Activated T-helper 17 cell treated with anti-CD3 and anti-CD28 coated beads, Interleukin-2, amount 50 U/mL, for 72 hours (primary cell): ENCODE measurements around the gene RBMS3. TPM values are rescaled to one million over a fixed set of nuclear protein-coding genes. Genes with fewer than 3 reads are reported as not detected.

Experiments used
- ATAC-seq: fragments of 150-1000 bp; cut with Tn5 transposase; replicated peaks from 2 replicates; pipeline ENCODE4 v1.10.0; 2021; ENCODE audit warnings: mild to moderate bottlenecking, moderate library complexity
- H3K27ac Mint-ChIP-seq: one replicate; pipeline ENCODE4 v1.8.0; 2022; ENCODE audit warnings: mixed read lengths
- H3K27me3 Mint-ChIP-seq: one replicate; pipeline ENCODE4 v1.8.0; 2022; ENCODE audit warnings: mixed read lengths
- H3K36me3 Mint-ChIP-seq: one replicate; pipeline ENCODE4 v1.8.0; 2022; ENCODE audit warnings: low read depth, mild to moderate bottlenecking, mixed read lengths
- H3K4me1 Mint-ChIP-seq: one replicate; pipeline ENCODE4 v1.8.0; 2022; ENCODE audit warnings: mixed read lengths
- H3K4me3 Mint-ChIP-seq: one replicate; pipeline ENCODE4 v1.8.0; 2022; ENCODE audit warnings: mild to moderate bottlenecking, mixed read lengths
- H3K9me3 Mint-ChIP-seq: one replicate; pipeline ENCODE4 v1.8.0; 2022; ENCODE audit warnings: mixed read lengths
- total RNA-seq, 2 donors: library from RNA; stranded (reverse); gene quantifications; one replicate each; pipeline ENCODE4 v1.2.3, GENCODE V29; 2022

The RBMS3 gene
- total RNA-seq, 2 donors from 2014 or later = 0.37 to 5.8 TPM

DNA sequence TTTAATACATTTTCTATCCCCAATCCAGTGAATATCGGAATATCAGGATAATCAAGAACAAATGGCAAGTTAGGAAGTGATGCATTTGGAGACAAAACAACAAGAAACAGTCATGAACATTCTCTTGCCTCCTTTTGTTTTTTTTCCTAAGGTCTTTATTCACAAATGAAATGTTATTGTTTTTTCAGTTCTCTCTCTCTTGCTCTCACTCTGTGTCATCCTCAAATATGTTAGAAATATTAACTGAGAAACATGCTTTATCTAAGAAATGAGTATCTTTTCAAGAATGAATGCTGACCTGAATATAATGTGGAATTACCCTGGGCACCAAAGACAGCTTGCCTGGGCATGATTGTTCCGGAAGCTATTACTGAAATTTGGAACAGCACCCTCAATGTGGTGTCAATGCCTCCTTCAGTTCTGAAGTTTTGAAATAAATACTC lies 51.3 kb downstream of the RBMS3 start:
- ATAC-seq = no peak
- Mint-ChIP-seq H3K4me1 (no peaks in the 10 kb centered on the region), H3K9me3 (no peaks in the 10 kb centered on the region), H3K27ac (no peak overlapping the region), H3K27me3 (no peaks in the 10 kb centered on the region), H3K4me3 (no peak overlapping the region), H3K36me3 (no peaks in the 10 kb centered on the region)

- H3K27me3 Mint-ChIP-seq = no peaks in the 10 kb centered on the region
- H3K27ac Mint-ChIP-seq = no peak overlapping the region
- ATAC-seq = no peak
- H3K4me1 Mint-ChIP-seq = no peaks in the 10 kb centered on the region
- no peaks in the 10 kb centered on the region for H3K9me3 Mint-ChIP-seq
- H3K4me3 Mint-ChIP-seq = no peak overlapping the region
- H3K36me3 Mint-ChIP-seq = no peaks in the 10 kb centered on the region
Measured at GRCh38 chr3:29333576-29333975, 52.7 kb downstream of the RBMS3 start.

- no peak for ATAC-seq
- H3K4me1 Mint-ChIP-seq = no peaks in the 10 kb centered on the region
- H3K4me3 Mint-ChIP-seq = no peak overlapping the region
- no peak overlapping the region for H3K27ac Mint-ChIP-seq
- no peaks in the 10 kb centered on the region for H3K36me3 Mint-ChIP-seq
- no peaks in the 10 kb centered on the region for H3K27me3 Mint-ChIP-seq
- H3K9me3 Mint-ChIP-seq = no peaks in the 10 kb centered on the region
Measured at GRCh38 chr3:29334706-29335105, 53.8 kb downstream of the RBMS3 start.

- Mint-ChIP-seq H3K4me1 (no peaks in the 10 kb centered on the region), H3K9me3 (no peaks in the 10 kb centered on the region), H3K36me3 (no peaks in the 10 kb centered on the region), H3K4me3 (no peak overlapping the region), H3K27ac (no peak overlapping the region), H3K27me3 (no peaks in the 10 kb centered on the region)
- no peak for ATAC-seq
Measured at GRCh38 chr3:29335438-29335837, 54.6 kb downstream of the RBMS3 start.

DNA sequence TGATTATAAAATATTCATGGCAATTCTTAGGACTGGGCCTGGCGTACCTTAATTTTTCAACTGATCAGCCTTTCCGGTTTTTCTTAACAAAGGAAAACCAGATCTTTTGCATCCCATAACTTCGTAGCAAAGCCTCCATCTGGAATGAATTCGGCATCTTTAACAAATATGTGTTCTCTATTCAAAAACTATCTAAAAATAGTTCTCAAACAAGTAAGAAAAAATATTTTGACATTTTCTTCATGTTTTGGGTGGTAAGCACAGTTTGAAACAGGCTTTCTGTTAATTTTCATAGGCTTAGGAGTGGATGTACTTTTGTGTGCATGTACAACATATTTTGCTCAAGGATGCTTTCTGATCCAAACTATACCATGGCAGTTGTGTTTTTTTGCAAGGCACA lies 55.1 kb downstream of the RBMS3 start:
- no peaks in the 10 kb centered on the region for H3K9me3 Mint-ChIP-seq
- ATAC-seq = no peak

DNA sequence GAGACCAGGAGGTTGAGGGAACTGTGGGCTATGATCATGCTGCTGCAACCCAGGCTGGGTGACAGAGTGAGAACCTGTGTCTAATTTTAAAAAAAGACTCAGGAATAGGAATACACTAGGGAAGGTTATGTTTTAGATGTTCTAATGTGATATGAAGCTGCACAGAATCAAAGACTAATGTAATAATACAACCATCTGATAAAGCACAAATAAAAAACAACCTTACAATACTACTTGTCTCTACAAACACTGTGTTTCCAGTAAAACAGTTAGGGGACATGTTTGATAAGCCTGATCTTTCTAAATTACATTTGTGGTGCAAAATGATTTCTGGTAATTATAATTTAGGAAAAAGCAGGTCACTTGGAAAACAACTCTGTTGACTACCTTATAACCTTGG lies 56.7 kb downstream of the RBMS3 start:
- no peaks in the 10 kb centered on the region for H3K4me1 Mint-ChIP-seq
- H3K27me3 Mint-ChIP-seq = no peaks in the 10 kb centered on the region
- H3K4me3 Mint-ChIP-seq = no peak overlapping the region
- H3K27ac Mint-ChIP-seq = no peak overlapping the region
- no peak for ATAC-seq
- H3K9me3 Mint-ChIP-seq = no peaks in the 10 kb centered on the region
- no peaks in the 10 kb centered on the region for H3K36me3 Mint-ChIP-seq

More for the DNA sequence above, 55.1 kb downstream of the RBMS3 start:
- H3K27me3 Mint-ChIP-seq = no peaks in the 10 kb centered on the region
- no peak overlapping the region for H3K27ac Mint-ChIP-seq
- H3K4me1 Mint-ChIP-seq = no peaks in the 10 kb centered on the region
- no peak overlapping the region for H3K4me3 Mint-ChIP-seq
- no peaks in the 10 kb centered on the region for H3K36me3 Mint-ChIP-seq

DNA sequence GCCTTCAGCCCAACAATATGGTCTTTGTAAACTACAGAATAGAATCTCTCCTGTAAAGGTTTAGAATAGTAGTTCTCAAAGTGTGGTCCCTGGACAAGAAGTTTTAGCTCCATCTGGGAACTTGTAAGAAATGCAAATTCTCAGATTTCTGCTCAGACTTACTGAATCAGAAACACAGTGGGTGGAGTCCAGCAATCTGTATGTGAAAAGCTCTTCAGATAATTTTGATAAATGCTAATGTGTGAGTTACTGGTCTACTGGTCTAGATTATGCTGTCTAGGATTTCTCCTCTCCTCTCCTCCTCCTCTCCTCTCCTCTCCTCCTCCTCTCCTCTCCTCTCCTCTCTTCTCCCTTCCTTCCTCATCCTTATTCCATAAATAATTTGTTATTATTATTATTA lies 57.5 kb downstream of the RBMS3 start:
- H3K36me3 Mint-ChIP-seq = no peaks in the 10 kb centered on the region
- no peaks in the 10 kb centered on the region for H3K27me3 Mint-ChIP-seq
- ATAC-seq = no peak
- no peak overlapping the region for H3K4me3 Mint-ChIP-seq
- H3K4me1 Mint-ChIP-seq = no peaks in the 10 kb centered on the region
- H3K9me3 Mint-ChIP-seq = no peaks in the 10 kb centered on the region
- no peak overlapping the region for H3K27ac Mint-ChIP-seq

- Mint-ChIP-seq H3K4me3 (no peak overlapping the region), H3K36me3 (no peaks in the 10 kb centered on the region), H3K4me1 (no peaks in the 10 kb centered on the region), H3K27ac (no peak overlapping the region), H3K27me3 (no peaks in the 10 kb centered on the region), H3K9me3 (no peaks in the 10 kb centered on the region)
- ATAC-seq = no peak
Measured at GRCh38 chr3:29339016-29339833, 58.4 kb downstream of the RBMS3 start.

DNA sequence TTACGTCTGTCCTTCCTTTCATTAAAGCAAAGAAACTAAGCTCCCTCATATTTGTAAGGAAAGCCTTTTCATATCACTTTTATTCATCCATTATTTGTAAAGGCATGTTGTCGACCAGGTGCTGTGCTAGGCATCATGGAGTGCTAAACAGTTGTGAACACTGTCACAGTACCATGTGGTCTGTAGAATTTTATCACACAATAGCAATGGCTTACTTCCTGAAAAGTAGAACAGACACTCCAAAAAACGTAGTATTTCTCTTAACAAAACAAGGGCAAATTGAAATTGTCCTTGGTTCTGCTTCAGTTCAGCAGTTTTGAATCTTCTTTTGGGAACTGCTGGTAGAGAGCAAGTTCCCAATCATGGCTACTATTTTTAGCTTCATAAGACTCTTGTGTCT lies 63.3 kb downstream of the RBMS3 start:
- no peak for ATAC-seq
- no peaks in the 10 kb centered on the region for H3K27me3 Mint-ChIP-seq
- no peak overlapping the region for H3K4me3 Mint-ChIP-seq
- no peak overlapping the region for H3K27ac Mint-ChIP-seq
- no peaks in the 10 kb centered on the region for H3K4me1 Mint-ChIP-seq
- H3K9me3 Mint-ChIP-seq = no peaks in the 10 kb centered on the region
- no peaks in the 10 kb centered on the region for H3K36me3 Mint-ChIP-seq

DNA sequence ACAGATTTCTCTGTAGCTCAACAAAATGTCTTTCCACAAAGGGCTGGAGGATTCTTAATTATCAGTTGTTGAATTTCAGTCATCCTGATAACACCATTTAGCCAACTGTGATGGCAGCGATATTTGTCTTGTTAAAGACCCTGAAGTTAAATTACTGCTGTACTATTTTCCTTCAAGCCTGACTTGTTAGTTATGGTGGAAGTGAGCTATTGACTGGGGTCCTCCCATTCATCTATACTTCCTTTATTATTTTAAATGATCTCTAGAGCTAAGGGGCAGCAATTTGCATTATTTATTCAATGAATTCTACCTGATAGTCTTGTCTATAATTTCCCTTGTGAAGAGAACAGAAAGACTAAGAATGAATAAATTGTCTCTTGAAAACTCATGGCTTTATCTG lies 64.1 kb downstream of the RBMS3 start:
- Mint-ChIP-seq H3K4me3 (no peak overlapping the region), H3K27ac (no peak overlapping the region), H3K27me3 (no peaks in the 10 kb centered on the region), H3K9me3 (no peaks in the 10 kb centered on the region), H3K4me1 (no peaks in the 10 kb centered on the region), H3K36me3 (no peaks in the 10 kb centered on the region)
- no peak for ATAC-seq

GRCh38 chr3:29345516-29346300 lies 64.8 kb downstream of the RBMS3 start:
- Mint-ChIP-seq H3K27ac (no peak overlapping the region), H3K9me3 (no peaks in the 10 kb centered on the region), H3K27me3 (no peaks in the 10 kb centered on the region), H3K4me3 (no peak overlapping the region), H3K4me1 (no peaks in the 10 kb centered on the region), H3K36me3 (no peaks in the 10 kb centered on the region)
- no peak for ATAC-seq

DNA sequence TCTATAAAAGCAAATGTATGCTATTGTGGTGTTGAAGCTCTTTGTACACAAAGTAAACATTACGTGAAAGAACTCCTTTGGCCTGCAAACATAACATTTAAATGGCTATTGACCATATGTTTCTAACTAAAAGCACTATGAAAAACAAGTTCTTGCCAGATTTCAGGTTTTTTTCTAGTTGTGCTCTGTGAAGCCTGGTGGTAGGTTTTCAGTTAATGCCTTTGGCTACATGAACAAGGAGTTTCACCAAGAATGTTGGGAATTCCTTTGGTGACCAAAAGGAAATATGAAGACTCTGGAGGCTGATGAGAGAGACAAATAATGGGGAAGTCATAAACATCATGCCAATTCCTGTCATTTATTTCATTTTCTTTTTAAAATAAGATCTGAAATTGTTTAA lies 66.0 kb downstream of the RBMS3 start:
- no peak for ATAC-seq
- Mint-ChIP-seq H3K4me1 (no peaks in the 10 kb centered on the region), H3K9me3 (no peaks in the 10 kb centered on the region), H3K36me3 (no peaks in the 10 kb centered on the region), H3K27ac (no peak overlapping the region), H3K4me3 (no peak overlapping the region), H3K27me3 (no peaks in the 10 kb centered on the region)

GRCh38 chr3:29347412-29347811 lies 66.5 kb downstream of the RBMS3 start:
- Mint-ChIP-seq H3K36me3 (no peaks in the 10 kb centered on the region), H3K4me1 (no peaks in the 10 kb centered on the region), H3K9me3 (no peaks in the 10 kb centered on the region), H3K4me3 (no peak overlapping the region), H3K27ac (no peak overlapping the region), H3K27me3 (no peaks in the 10 kb centered on the region)
- no peak for ATAC-seq

DNA sequence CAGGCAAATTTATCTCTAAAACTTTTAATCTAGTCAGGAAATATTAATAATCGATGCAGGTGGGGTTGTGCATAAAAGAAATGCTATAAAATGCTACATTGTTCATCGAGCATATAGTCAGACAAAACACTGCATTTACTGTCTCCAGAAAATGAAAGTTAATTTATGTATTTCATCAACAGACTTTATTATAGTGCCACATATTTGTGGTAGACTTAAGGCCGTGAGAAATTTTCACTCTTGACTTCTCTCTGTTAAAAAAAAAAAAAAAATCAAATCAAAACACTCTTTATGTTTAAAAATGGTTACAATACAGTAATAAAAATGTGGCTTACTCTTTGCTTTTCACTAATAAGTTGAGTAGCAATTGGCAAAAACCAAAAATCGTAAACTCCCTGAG lies 67.4 kb downstream of the RBMS3 start:
- Mint-ChIP-seq H3K27me3 (no peaks in the 10 kb centered on the region), H3K9me3 (no peaks in the 10 kb centered on the region), H3K27ac (no peak overlapping the region), H3K4me3 (no peak overlapping the region), H3K36me3 (no peaks in the 10 kb centered on the region), H3K4me1 (no peaks in the 10 kb centered on the region)
- no peak for ATAC-seq

DNA sequence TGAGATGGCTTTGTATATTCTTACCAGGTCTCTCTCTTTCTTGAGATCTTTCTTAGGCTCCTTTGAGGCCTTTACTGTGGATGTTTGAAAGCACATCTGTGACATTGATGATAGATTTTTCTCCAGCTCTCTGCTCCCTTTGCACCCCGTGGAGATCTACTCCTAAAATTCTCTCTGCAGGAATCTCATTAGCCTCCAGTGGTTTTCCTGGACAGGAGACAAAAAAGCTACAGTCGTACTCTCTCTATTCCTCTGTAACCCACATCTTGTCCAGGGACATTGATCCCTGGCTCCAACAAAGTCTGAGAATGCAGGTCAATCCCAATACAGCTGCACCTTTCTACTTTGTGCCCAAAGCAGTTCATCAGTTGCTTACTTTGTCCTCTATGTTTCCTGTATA lies 68.2 kb downstream of the RBMS3 start:
- no peaks in the 10 kb centered on the region for H3K4me1 Mint-ChIP-seq
- no peak for ATAC-seq
- H3K27ac Mint-ChIP-seq = no peak overlapping the region
- no peak overlapping the region for H3K4me3 Mint-ChIP-seq
- no peaks in the 10 kb centered on the region for H3K27me3 Mint-ChIP-seq
- no peaks in the 10 kb centered on the region for H3K36me3 Mint-ChIP-seq
- no peaks in the 10 kb centered on the region for H3K9me3 Mint-ChIP-seq
